HepG2 (cell line): ENCODE measurements around the gene LYSMD1. TPM values are rescaled to one million over a fixed set of nuclear protein-coding genes. Genes with fewer than 3 reads are reported as not detected.

Source experiments
- ATAC-seq: fragments of 200-7000 bp; cut with Tn5 transposase; 3 replicates; pipeline ENCODE4 v1.9.1; 2020; ENCODE audit warnings: mild to moderate bottlenecking, moderate library complexity
- BruUV-seq: library from RNA; stranded (reverse); fragments of 400-500 nt; replicated peaks from 2 replicates; lab custom pipeline; 2021; lab: Mats Ljungman, UMichigan
- CTCF ChIA-PET: fragments of 300-600 bp; formaldehyde crosslinking; extraction: SDS; loops from one replicate; lab custom pipeline; 2021; ENCODE audit warnings: low total read pairs, inconsistent platforms, low intra/inter-chr PET ratio; lab: Yijun Ruan, JAX
- POLR2A ChIA-PET: fragments of 350-600 bp; sonication (Branson Sonifier 250); formaldehyde crosslinking; loops from one replicate; lab custom pipeline; 2020; ENCODE audit warnings: antibody characterized with exemption, inconsistent platforms; lab: Yijun Ruan, JAX
- DNase-seq: peaks from one replicate; pipeline ENCODE4 v3.0.0-alpha.2; 2015; ENCODE audit warnings: low spot score
- FAIRE-seq: peaks from 3 replicates; lab custom pipeline; 2011; peaks lifted over from hg19 to GRCh38; lab: Jason Lieb, UNC
- H2AFZ ChIP-seq: one replicate; pipeline ENCODE4 v1.6.1; 2011; ENCODE audit warnings: low read length, inconsistent platforms
- H3K27ac ChIP-seq: fragments of 300-600 bp; 3 replicates; pipeline ENCODE4 v1.8.0; 2011; ENCODE audit warnings: mixed run types, mild to moderate bottlenecking, mixed read lengths, low read length, inconsistent platforms; ENCODE audit not compliant: insufficient read depth; ENCODE audit errors: extremely low read length
- H3K27me3 ChIP-seq, 2 experiments: fragments of 200-600 bp in 1 of 2; 2 replicates in 1 of 2; 3 replicates in 1 of 2; pipeline versions ENCODE4 v1.6.0 to v1.8.0; 2011; ENCODE audit warnings: low read length in 2 of 2, mild to moderate bottlenecking in 2 of 2, moderate library complexity in 2 of 2, inconsistent platforms in 1 of 2; ENCODE audit not compliant: insufficient read depth in 2 of 2, control insufficient read depth in 1 of 2
- H3K36me3 ChIP-seq, 2 experiments: fragments of 200-600 bp in 1 of 2; replicated peaks in 1 of 2; 2 replicates in 1 of 2; 3 replicates in 1 of 2; pipeline versions ENCODE4 v1.5.1 to v1.8.0; 2011; ENCODE audit warnings: low read length in 2 of 2, inconsistent platforms in 1 of 2; ENCODE audit not compliant: insufficient read depth in 2 of 2, control insufficient read depth in 1 of 2
- H3K4me1 ChIP-seq: 2 replicates; pipeline ENCODE4 v1.5.1; 2012; ENCODE audit warnings: low read length, inconsistent platforms; ENCODE audit not compliant: insufficient read depth
- H3K4me2 ChIP-seq: 2 replicates; pipeline ENCODE4 v1.6.0; 2011; ENCODE audit warnings: low read depth, low read length, inconsistent platforms
- H3K4me3 ChIP-seq, 3 experiments: fragments of 200-600 bp in 1 of 3; sonication (generic), shearing (Covaris generic) in 1 of 3; replicated peaks in 1 of 3; 2 replicates each; pipeline ENCODE4 v1.5.1; 2011 to 2016; ENCODE audit warnings: low read length in 3 of 3, inconsistent platforms in 2 of 3, low read depth in 2 of 3, mild to moderate bottlenecking in 2 of 3, control low read depth in 1 of 3, mixed read lengths in 1 of 3; ENCODE audit not compliant: insufficient read depth in 1 of 3
- H3K79me2 ChIP-seq: one replicate; pipeline ENCODE4 v1.6.1; 2011; ENCODE audit warnings: low read length, inconsistent platforms; ENCODE audit not compliant: insufficient read depth
- H3K9ac ChIP-seq: 2 replicates; pipeline ENCODE4 v1.6.0; 2011; ENCODE audit warnings: mild to moderate bottlenecking, low read depth, low read length, inconsistent platforms; ENCODE audit not compliant: insufficient read depth
- H3K9me3 ChIP-seq: 2 replicates; pipeline ENCODE4 v1.5.1; 2012; ENCODE audit warnings: mild to moderate bottlenecking, low read length
- H4K20me1 ChIP-seq: 2 replicates; pipeline ENCODE4 v1.6.0; 2011; ENCODE audit warnings: inconsistent platforms, mild to moderate bottlenecking, low read length, moderate library complexity; ENCODE audit not compliant: insufficient read depth
- BCL6 ChIP-seq: IDR thresholded peaks from 2 replicates; pipeline ENCODE4 v1.6.1; 2016; ENCODE audit warnings: missing genetic modification reagents, missing compliant biosample characterization
- CREM ChIP-seq, 2 experiments: sonication (generic) in 1 of 2; formaldehyde crosslinking in 1 of 2; IDR thresholded peaks; 2 replicates each; pipeline versions ENCODE4 v1.4.0 to v1.6.1; 2016 to 2020; ENCODE audit warnings: antibody characterized with exemption in 1 of 2, mild to moderate bottlenecking in 1 of 2, missing genetic modification reagents in 1 of 2
- KLF9 ChIP-seq: IDR thresholded peaks from 2 replicates; pipeline ENCODE4 v1.6.1; 2016; ENCODE audit warnings: low read depth
- MATR3 ChIP-seq: sonication (generic); formaldehyde crosslinking; IDR thresholded peaks from 2 replicates; pipeline ENCODE4 v1.4.0; 2020; ENCODE audit warnings: missing genetic modification reagents
- MBD4 ChIP-seq: IDR thresholded peaks from 2 replicates; pipeline ENCODE4 v1.6.1; 2012; ENCODE audit warnings: low read length, inconsistent platforms, borderline replicate concordance
- MEIS2 ChIP-seq: sonication (generic); formaldehyde crosslinking; IDR thresholded peaks from 2 replicates; pipeline ENCODE4 v1.9.0; 2021; ENCODE audit warnings: mild to moderate bottlenecking, missing genetic modification reagents
- SNAPC5 ChIP-seq: sonication (generic); formaldehyde crosslinking; IDR thresholded peaks from 2 replicates; pipeline ENCODE4 v1.8.1; 2023; ENCODE audit warnings: mild to moderate bottlenecking, missing genetic modification reagents, borderline replicate concordance
- THAP11 ChIP-seq: IDR thresholded peaks from 2 replicates; pipeline ENCODE4 v1.6.1; 2016; ENCODE audit warnings: missing biosample characterization, missing genetic modification reagents
- ZFP36L1 ChIP-seq: sonication (generic); formaldehyde crosslinking; IDR thresholded peaks from 2 replicates; pipeline ENCODE4 v1.8.0; 2022; ENCODE audit warnings: mild to moderate bottlenecking, missing genetic modification reagents, moderate library complexity
- ZMYM2 ChIP-seq: sonication (generic); formaldehyde crosslinking; IDR thresholded peaks from 2 replicates; pipeline ENCODE4 v1.8.0; 2022; ENCODE audit warnings: mild to moderate bottlenecking, missing genetic modification reagents
- ZNF20 ChIP-seq: sonication (generic); formaldehyde crosslinking; IDR thresholded peaks from 2 replicates; pipeline ENCODE4 v1.4.0; 2020; ENCODE audit warnings: mild to moderate bottlenecking, moderate library complexity, missing genetic modification reagents
- ZNF335 ChIP-seq: sonication (generic); formaldehyde crosslinking; IDR thresholded peaks from 2 replicates; pipeline ENCODE4 v1.4.0; 2020; ENCODE audit warnings: missing genetic modification reagents
- ZNF382 ChIP-seq: sonication (generic); formaldehyde crosslinking; IDR thresholded peaks from 2 replicates; pipeline ENCODE4 v1.5.0; 2020; ENCODE audit warnings: missing genetic modification reagents, mild to moderate bottlenecking, borderline replicate concordance
- ZNF431 ChIP-seq: sonication (generic); formaldehyde crosslinking; IDR thresholded peaks from 2 replicates; pipeline ENCODE4 v1.9.0; 2022; ENCODE audit warnings: missing genetic modification reagents, low read depth, mild to moderate bottlenecking, borderline replicate concordance
- ZNF468 ChIP-seq: sonication (generic); formaldehyde crosslinking; IDR thresholded peaks from 2 replicates; pipeline ENCODE4 v1.8.0; 2022; ENCODE audit warnings: mild to moderate bottlenecking, moderate library complexity, missing genetic modification reagents
- ZNF543 ChIP-seq: sonication (generic); formaldehyde crosslinking; IDR thresholded peaks from 2 replicates; pipeline ENCODE4 v1.4.0; 2020; ENCODE audit warnings: mild to moderate bottlenecking, missing genetic modification reagents
- ZNF878 ChIP-seq: sonication (generic); formaldehyde crosslinking; IDR thresholded peaks from 2 replicates; pipeline ENCODE4 v1.8.1; 2023; ENCODE audit warnings: mild to moderate bottlenecking, missing genetic modification reagents, moderate library complexity
- ZNF891 ChIP-seq: sonication (generic); formaldehyde crosslinking; IDR thresholded peaks from 2 replicates; pipeline ENCODE4 v1.5.0; 2020; ENCODE audit warnings: mild to moderate bottlenecking, missing genetic modification reagents
- WGBS: methylation state at CpG from one replicate; pipeline ENCODE4 v1.1.6; 2017; ENCODE audit warnings: low lambda C conversion rate; 5-methylcytosine and 5-hydroxymethylcytosine counted together
- in situ Hi-C: cut with HindIII; loops from 2 replicates; pipeline ENCODE4 v1.10.0; 2017; ENCODE audit warnings: low pct_unique_long_range_greater_than_20kb; ENCODE audit not compliant: extremely low pct_ligation_motif_present
- intact Hi-C: fragments of 100-400 bp; cut with micrococcal nuclease; formaldehyde crosslinking; loops from one replicate; pipeline ENCODE4 v1.10.0; 2022; ENCODE audit not compliant: unreplicated experiment
- polyA plus RNA-seq, 8 experiments: library from polyadenylated mRNA; depleted of rRNA in 3 of 8; stranded (reverse) in 7 of 8; unstranded in 1 of 8; fragments of >200 nt; fragmentation: Illumina TruSeq in 4 of 8; extraction: Trizol in 4 of 8; gene quantifications; 2 replicates each; pipeline versions ENCODE4 v1.2.1 to v1.2.3, GENCODE V29; 2011 to 2016; ENCODE audit warnings: low read depth in 4 of 8, missing spikeins in 1 of 8, mixed read lengths in 1 of 8; ENCODE audit not compliant: insufficient read depth in 1 of 8
- total RNA-seq, 5 experiments: library from RNA; depleted of rRNA; stranded (reverse); fragments of >200 nt; fragmentation: Illumina TruSeq; extraction: Trizol; gene quantifications; 2 replicates each; pipeline ENCODE4 v1.2.3, GENCODE V29; 2016; ENCODE audit warnings: low read depth in 1 of 5

The LYSMD1 gene
- total and polyA plus RNA-seq, 2 of the 13 experiments (the other 11 are each of a cell fraction or from before 2014, with no cell fraction given): 3.8 to 4.8 TPM

GRCh38 chr1:151142411-151143056 is 23.2 kb downstream of the LYSMD1 start:
- TF ChIP-seq CREM (IDR thresholded peaks at IDR 0.05) (no peak), CREM (CRISPR knock-in tag; IDR thresholded peaks at IDR 0.05) (no peak), ZNF891 (CRISPR knock-in tag) (no peak), THAP11 (CRISPR knock-in tag) (no peak), MBD4 (no peak), ZNF20 (CRISPR knock-in tag) (no peak), SNAPC5 (CRISPR knock-in tag) (no peak), ZNF468 (CRISPR knock-in tag) (no peak), MEIS2 (no peak), MATR3 (CRISPR knock-in tag) (no peak), ZNF431 (CRISPR knock-in tag) (no peak), KLF9 (CRISPR knock-in tag) (no peak), ZNF382 (CRISPR knock-in tag) (no peak), BCL6 (CRISPR knock-in tag) (no peak), ZMYM2 (CRISPR knock-in tag) (no peak), ZNF878 (no peak), ZNF543 (no peak), ZNF335 (CRISPR knock-in tag) (no peak), ZFP36L1 (CRISPR knock-in tag) (no peak)
- CTCF ChIA-PET: no interaction called here

More at GRCh38 chr1:151142411-151143056, 23.2 kb downstream of the LYSMD1 start:
- POLR2A ChIA-PET: no interaction called here
- H3K27ac ChIP-seq: no peak overlapping the region
- H4K20me1 ChIP-seq: no peaks in the 10 kb centered on the region
- no peak for ATAC-seq
- H3K4me2 ChIP-seq: no peak overlapping the region
- DNase-seq: no peak
- no TSS peak for BruUV-seq
- H3K36me3 ChIP-seq: no peaks in the 10 kb centered on the region
- no peak overlapping the region for H2AFZ ChIP-seq
- 94% methylated on average over 2 of the region's 5 CpGs for WGBS
- peaks cover 21% of the 10 kb centered on the region for H3K4me1 ChIP-seq
- intact Hi-C loops (no loop called here), in situ Hi-C loops (no loop called here)
- no peaks in the 10 kb centered on the region for H3K27me3 ChIP-seq
- no peak for FAIRE-seq
- no peak overlapping the region for H3K9ac ChIP-seq
- H3K9me3 ChIP-seq: no peaks in the 10 kb centered on the region
- H3K4me3 ChIP-seq: no peak overlapping the region
- H3K79me2 ChIP-seq: no peaks in the 10 kb centered on the region
